PC-3 (cell line): ENCODE data around the gene HOXC10.

ENCODE experiments used
- CTCF ChIP-seq: fragments of 300-600 bp; sonication (generic); conservative IDR thresholded peaks from 2 replicates; pipeline ENCODE4 v1.5.1; 2017; ENCODE audit warnings: antibody characterized with exemption, low read depth, mild to moderate bottlenecking, low read length
- EZH2 ChIP-seq: fragments of 300-600 bp; sonication (generic); IDR thresholded peaks from one replicate; pipeline ENCODE4 v1.6.1; 2017; ENCODE audit warnings: antibody characterized with exemption, mild to moderate bottlenecking, low read length; ENCODE audit not compliant: unreplicated experiment

DNA sequence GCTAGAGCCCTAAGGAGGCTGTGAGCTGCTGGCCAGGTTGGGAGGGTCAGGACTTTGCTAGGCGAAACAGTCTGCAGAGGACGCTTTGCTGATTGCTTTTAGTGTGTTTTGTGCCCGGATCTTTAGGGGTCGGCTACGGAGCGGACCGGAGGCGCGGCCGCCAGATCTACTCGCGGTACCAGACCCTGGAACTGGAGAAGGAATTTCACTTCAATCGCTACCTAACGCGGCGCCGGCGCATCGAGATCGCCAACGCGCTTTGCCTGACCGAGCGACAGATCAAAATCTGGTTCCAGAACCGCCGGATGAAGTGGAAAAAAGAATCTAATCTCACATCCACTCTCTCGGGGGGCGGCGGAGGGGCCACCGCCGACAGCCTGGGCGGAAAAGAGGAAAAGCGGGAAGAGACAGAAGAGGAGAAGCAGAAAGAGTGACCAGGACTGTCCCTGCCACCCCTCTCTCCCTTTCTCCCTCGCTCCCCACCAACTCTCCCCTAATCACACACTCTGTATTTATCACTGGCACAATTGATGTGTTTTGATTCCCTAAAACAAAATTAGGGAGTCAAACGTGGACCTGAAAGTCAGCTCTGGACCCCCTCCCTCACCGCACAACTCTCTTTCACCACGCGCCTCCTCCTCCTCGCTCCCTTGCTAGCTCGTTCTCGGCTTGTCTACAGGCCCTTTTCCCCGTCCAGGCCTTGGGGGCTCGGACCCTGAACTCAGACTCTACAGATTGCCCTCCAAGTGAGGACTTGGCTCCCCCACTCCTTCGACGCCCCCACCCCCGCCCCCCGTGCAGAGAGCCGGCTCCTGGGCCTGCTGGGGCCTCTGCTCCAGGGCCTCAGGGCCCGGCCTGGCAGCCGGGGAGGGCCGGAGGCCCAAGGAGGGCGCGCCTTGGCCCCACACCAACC, 44.8 kb downstream of the HOXC10 start:
- TF ChIP-seq CTCF (no peak), EZH2 (no peak)
